ENCODE results near the gene OR1E2. TPM values are rescaled to one million over a fixed set of nuclear protein-coding genes. Genes with fewer than 3 reads are reported as not detected.

The OR1E2 gene
- total RNA-seq, 1 donor from 2014 or later: not detected

GRCh38 chr17:3389791-3390190, 43.9 kb downstream of the OR1E2 start:
- DNase-seq (ENCODE audit: low read depth): no peak

GRCh38 chr17:3385869-3386816, 47.5 kb downstream of the OR1E2 start, which contains the start of gene OR3A2:
Gene OR3A2, minus strand, starts transcription at chr17:3386308.
- H3K4me3 ChIP-seq (ENCODE audit: low read depth, low read length): no peak within 1 kb of the TSS
- no peak for DNase-seq (ENCODE audit: low read depth)
- no peak for TF ChIP-seq CTCF (conservative IDR thresholded peaks at IDR 0.05; ENCODE audit: low read depth, low read length)

More at GRCh38 chr17:3389791-3390190, 43.9 kb downstream of the OR1E2 start:
- H3K4me3 ChIP-seq (ENCODE audit: low read depth, low read length): no peak overlapping the region
- TF ChIP-seq CTCF (conservative IDR thresholded peaks at IDR 0.05; ENCODE audit: low read depth, low read length): no peak

Other genes starting within 250 kb of the OR1E2 start
- gene OR1A2, start 236.3 kb downstream of the OR1E2 start, total RNA-seq: not detected in 2 replicates
- not detected in 2 replicates for gene OR1A1, start 226.2 kb downstream of the OR1E2 start, total RNA-seq
- gene OR3A1, start 135.5 kb downstream of the OR1E2 start, total RNA-seq: not detected in 2 replicates
- gene OR3A2, start 47.5 kb downstream of the OR1E2 start, total RNA-seq: 1.6 TPM in 1 of 2 replicates, not detected in the other
- gene OR1E1, start 35.4 kb downstream of the OR1E2 start, total RNA-seq: not detected in 2 replicates
- gene OR3A3, start 22.5 kb downstream of the OR1E2 start, total RNA-seq: not detected in 2 replicates
- 0.07 TPM in 1 of 2 replicates, not detected in the other for gene SPATA22, start 38.0 kb upstream of the OR1E2 start, total RNA-seq
- gene ASPA, start 42.2 kb upstream of the OR1E2 start, total RNA-seq: 0.06 TPM in 1 of 2 replicates, not detected in the other
- gene TRPV3, start 124.0 kb upstream of the OR1E2 start, total RNA-seq: 0.36 and 0.46 TPM in 2 replicates
- 0.87 and 1.7 TPM in 2 replicates for gene TRPV1, start 175.6 kb upstream of the OR1E2 start, total RNA-seq
- 18.1 and 23.5 TPM in 2 replicates for gene SHPK, start 202.4 kb upstream of the OR1E2 start, total RNA-seq
- 5.9 and 18.2 TPM in 2 replicates for gene CTNS, start 202.9 kb upstream of the OR1E2 start, total RNA-seq
- 426 and 444 TPM in 2 replicates for gene TAX1BP3, start 234.7 kb upstream of the OR1E2 start, total RNA-seq
- gene EMC6, start 235.0 kb upstream of the OR1E2 start, total RNA-seq: 25.6 and 43.7 TPM in 2 replicates